NCI-H1436 treated with DMSO at 0.1 percent for 48 hours (cell line): ENCODE measurements around the gene SH3BP2.

Experiments
- DNase-seq: peaks from one replicate; lab custom pipeline; 2025; lab: John Stamatoyannopoulos, UW

SH3BP2 gene

GRCh38 chr4:2832981-2833670, 40.2 kb downstream of the SH3BP2 start:
- no peak for DNase-seq

GRCh38 chr4:2833671-2834000, 40.8 kb downstream of the SH3BP2 start:
- DNase-seq: no peak

GRCh38 chr4:2834001-2834921, 41.4 kb downstream of the SH3BP2 start:
- no peak for DNase-seq

- DNase-seq: no peak
These were observed 43.1 kb downstream of the SH3BP2 start for GRCh38 chr4:2835978-2836377.

GRCh38 chr4:2836391-2836859, 43.5 kb downstream of the SH3BP2 start:
- DNase-seq: no peak

DNA sequence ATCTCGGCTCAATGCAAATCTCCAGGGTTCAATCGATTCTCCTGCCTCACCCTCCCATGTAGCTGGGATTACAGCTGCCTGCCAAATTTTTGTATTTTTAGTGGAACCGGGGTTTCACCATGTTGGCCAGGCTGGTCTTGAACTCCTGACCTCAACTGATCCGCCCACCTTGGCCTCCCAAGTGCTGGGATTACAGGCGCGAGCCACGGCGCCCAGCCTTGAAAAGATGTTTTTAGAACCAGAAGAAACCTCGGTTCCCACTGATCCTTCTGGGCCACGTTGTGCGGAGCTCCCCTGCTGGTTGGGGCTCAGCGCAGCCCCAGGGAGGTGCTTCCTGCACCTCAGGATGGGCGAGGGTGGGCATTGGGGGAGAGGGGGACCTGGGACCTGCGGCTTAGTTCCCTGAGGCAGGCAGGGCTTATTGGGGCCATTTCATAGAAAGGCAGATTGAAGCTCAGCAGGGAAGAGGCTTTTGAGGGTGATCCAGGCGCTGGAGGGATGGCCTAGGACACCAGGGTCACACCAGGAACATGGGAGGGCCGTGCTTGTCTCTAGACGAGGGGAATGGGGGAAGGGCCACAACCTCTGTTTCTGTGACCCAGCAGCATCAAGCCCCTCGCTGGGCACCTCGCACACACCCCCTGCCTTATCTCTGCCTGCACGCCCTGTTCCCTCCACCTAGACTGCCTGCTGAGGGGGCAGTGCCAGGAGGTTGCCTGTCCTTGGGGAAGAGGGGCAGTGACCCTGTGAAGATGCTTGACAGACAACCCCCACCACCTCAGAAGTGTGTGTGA, 44.4 kb downstream of the SH3BP2 start:
- DNase-seq: no peak

DNA sequence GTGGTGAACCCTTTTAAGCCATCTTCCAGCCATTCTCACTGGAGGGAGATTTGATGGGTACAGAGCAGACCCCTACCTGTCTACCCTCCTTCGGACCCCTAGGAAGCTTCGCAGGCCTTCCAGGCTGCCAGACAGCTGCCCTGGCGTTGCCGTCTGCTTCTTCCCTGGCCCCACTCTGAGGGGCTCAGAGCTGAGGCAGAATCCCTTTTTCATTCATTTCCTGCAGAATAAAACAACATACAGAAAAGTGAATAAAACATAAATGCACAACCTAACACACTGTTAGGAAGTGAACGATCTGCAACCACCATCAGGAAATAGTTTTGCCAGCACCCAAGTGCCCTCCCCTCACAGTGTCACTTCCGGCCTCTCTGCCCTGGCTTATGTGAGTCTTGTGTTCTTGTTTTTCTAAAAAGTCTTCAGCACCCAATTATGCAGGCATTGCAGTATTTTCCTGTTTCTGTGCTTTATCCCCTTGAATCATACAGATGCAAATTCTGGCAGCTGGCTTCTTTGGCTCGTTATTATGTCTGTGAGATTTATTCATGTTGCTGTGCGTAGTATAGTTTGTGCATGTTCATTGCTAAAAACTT, 45.1 kb downstream of the SH3BP2 start:
- no peak for DNase-seq

GRCh38 chr4:2839060-2839459, 46.2 kb downstream of the SH3BP2 start:
- no peak for DNase-seq

DNA sequence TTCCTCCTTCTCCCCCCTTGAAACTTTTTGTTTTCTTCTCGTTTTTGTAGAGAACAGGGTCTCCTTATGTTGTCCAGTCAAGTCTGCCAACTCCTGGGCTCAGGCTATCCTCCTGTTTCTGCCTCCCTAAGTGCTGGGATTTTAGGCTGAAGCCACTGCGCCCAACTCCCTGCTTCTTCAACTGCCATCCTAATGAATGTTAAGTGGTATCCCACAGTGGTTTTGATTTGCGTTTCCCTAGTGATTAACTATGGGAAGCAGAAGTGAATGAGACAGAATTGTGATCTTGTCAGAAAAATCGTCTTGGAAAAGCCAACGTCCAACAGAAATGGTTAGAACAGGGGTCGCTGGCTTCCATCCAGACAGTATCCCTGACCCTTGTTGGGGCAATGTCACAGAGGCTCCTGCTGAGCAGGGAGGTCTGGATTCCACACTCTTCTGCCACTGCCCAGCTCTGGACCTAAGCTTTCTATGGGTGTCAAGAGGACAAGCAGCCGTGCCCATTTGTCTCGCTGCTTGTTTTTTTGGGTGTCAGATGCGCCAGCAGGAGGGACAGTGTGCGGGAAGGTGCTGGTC, 49.9 kb downstream of the SH3BP2 start:
- no peak for DNase-seq

GRCh38 chr4:2843263-2843940, 50.5 kb downstream of the SH3BP2 start, which contains the start of gene ADD1:
Gene ADD1 (plus strand): TSS chr4:2843844. CDS start chr4:2875916, 32,072 bp downstream.
- no peak for DNase-seq

GRCh38 chr4:2843941-2844584, 51.2 kb downstream of the SH3BP2 start:
- no peak for DNase-seq

GRCh38 chr4:2846172-2846571, 53.3 kb downstream of the SH3BP2 start:
- no peak for DNase-seq

DNA sequence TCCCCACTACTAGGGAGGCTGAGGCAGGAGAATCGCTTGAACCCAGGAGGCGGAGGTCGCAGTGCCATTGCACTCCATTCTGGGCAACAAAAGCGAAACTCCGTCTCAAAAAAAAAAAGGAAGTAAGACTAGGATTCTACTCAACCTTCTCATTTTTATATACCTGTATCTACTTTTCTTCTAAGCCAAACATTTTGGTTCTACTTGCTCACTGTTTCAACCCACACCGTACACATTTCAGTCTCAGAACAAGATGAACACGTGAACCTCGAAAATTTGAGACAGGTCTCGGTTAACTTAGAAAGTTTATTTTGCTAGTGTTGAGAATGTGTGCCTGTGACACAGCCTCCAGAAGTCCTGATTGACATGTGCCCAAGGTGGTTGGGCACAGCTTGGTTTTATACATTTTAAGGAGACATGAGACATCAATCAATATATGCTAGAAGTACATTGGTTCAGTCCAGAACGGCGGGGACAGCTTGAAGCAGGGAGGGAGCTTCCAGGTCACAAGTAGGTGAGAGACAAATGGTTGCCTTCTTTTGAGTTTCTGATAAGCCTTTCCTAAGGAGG, 54.5 kb downstream of the SH3BP2 start:
- no peak for DNase-seq

DNA sequence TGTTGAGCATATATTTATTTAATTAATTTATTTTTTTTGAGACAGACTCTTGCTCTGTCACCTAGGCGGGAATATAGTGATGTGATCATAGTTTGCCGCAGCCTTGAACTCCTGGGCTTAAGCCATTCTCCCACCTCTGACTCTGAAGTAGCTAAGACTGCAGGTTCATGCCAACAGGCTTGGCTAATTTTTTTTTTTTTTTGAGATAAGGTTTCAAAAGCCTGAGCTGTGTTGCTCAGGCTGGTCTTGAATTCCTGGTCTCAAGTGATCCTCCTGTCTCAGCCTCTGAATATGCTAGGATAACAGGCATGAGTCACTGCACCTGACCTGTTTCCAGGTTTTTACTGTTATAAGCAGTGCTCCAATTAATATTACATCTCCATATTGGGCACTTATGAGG, 55.6 kb downstream of the SH3BP2 start:
- DNase-seq: no peak

- DNase-seq: no peak
These were observed 56.6 kb downstream of the SH3BP2 start for GRCh38 chr4:2849267-2850152.

DNA sequence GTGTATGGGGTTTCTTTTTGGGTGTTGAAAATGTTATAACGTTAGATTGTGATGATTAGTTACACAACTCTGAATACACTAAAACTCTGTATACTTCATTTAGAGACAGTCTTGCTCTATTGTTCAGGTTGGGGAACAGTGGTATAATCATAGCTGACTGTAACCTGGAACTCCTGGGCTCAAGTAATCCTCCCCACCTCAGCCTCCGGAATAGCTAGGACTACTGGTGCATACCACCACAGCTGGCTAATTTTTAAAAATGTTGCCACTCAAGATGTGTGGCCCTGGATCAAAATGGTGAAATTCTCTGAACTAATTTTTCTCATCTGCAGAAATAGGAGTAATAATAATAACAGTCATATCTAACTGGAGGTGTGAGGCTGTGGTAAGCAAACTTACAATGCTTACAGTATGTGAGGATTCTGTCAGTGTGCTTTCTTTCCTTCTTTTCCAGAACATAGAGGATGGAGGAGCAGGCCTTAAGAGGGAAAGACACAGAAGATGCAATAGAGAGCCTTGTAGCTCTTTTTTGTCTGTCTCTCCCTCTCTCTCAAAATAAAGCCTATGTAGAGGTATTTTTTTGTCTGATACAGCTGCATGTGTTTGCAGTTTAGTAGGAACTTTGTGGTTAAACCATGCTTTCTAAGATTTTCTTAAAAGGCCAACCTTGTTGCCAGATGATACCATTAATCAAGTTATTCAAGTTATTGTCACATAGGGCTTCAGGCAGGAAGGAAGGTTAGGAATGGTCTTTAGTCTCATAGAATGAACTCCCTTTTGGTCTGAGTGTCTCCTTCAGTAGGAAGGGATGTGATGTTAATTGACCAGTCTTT, 58.3 kb downstream of the SH3BP2 start:
- no peak for DNase-seq

DNA sequence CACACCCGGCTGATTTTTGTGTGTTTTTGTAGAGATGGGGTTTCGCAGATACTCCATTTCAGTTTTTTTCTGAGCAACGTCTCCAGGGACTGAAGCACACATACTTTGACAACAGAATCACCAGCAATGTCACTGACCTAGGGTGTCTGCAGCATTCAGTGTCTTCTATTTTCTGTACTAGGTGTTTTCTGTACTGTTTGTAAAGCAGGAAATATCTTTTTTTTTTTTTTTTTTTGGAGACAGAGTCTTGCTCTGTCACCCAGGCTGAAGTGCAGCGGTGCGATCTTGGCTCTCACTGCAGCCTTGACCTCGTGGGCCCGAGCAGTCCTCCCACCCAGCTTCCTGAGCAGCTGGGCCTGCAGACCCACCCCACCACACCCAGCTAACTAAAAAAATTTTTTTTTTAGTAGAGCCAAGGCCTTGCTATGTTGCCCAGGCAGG, 59.6 kb downstream of the SH3BP2 start:
- DNase-seq: no peak

- no peak for DNase-seq
These were observed 62.7 kb downstream of the SH3BP2 start for GRCh38 chr4:2855584-2855983.
